A549 (cell line): Measurements from ENCODE around the gene ORC3. TPM values are rescaled to one million over a fixed set of nuclear protein-coding genes. Genes with fewer than 3 reads are reported as not detected.
A peak's percentile ranks its signal among the peaks of the same experiment; 100 is the strongest.
"Not testable (repeated sequence)": the region's sequence is repeated elsewhere in the genome, so short reads cannot be mapped to it uniquely, and the experiment has no call there.

ENCODE experiments used
- ATAC-seq, 2 experiments: fragments of 200-7000 bp in 1 of 2; fragments of >200 bp in 1 of 2; cut with Nextera tagmentation in 1 of 2; cut with Tn5 transposase in 1 of 2; 3 replicates each; pipeline versions ENCODE4 v1.8.0 to v1.9.1; 2018 to 2020; ENCODE audit warnings: mild to moderate bottlenecking in 1 of 2, moderate library complexity in 1 of 2
- CTCF ChIA-PET: fragments of 300-600 bp; sonication (Branson Sonifier 250); formaldehyde crosslinking; extraction: SDS; loops from one replicate; lab custom pipeline; 2021; ENCODE audit warnings: antibody characterized with exemption, inconsistent platforms; lab: Yijun Ruan, JAX
- POLR2A ChIA-PET: fragments of 350-600 bp; formaldehyde crosslinking; extraction: SDS; loops from one replicate; lab custom pipeline; 2021; ENCODE audit warnings: antibody characterized with exemption, inconsistent platforms; lab: Yijun Ruan, JAX
- DNase-seq, 2 experiments: peaks; one replicate each; pipeline versions ENCODE4 v3.0.0 to v3.0.0-alpha.2; 2011 to 2016; ENCODE audit warnings: low read depth in 1 of 2, low spot score in 1 of 2
- FAIRE-seq: peaks from 2 replicates; lab custom pipeline; 2011; peaks lifted over from hg19 to GRCh38; lab: Jason Lieb, UNC
- H3K27ac ChIP-seq, 2 experiments: fragments of >200 bp; sonication (Bioruptor Twin); formaldehyde crosslinking; 3 replicates each; pipeline ENCODE4 v1.5.1; 2016 to 2017
- H3K4me1 ChIP-seq: fragments of >200 bp; sonication (Bioruptor Twin); formaldehyde crosslinking; 3 replicates; pipeline ENCODE4 v1.6.1; 2016
- H3K4me2 ChIP-seq: fragments of >200 bp; sonication (Bioruptor Twin); formaldehyde crosslinking; 3 replicates; pipeline ENCODE4 v1.6.1; 2016
- H3K4me3 ChIP-seq: fragments of >200 bp; sonication (Bioruptor Twin); formaldehyde crosslinking; 3 replicates; pipeline ENCODE4 v1.5.1; 2016
- H3K9me3 ChIP-seq: fragments of >200 bp; sonication (Bioruptor Twin); formaldehyde crosslinking; 3 replicates; pipeline ENCODE4 v1.6.1; 2016
- ATOH8 ChIP-seq: fragments of 250-450 bp; sonication (Bioruptor Pico); IDR thresholded peaks from 2 replicates; pipeline ENCODE4 v1.5.0; 2020; ENCODE audit warnings: low read depth, mild to moderate bottlenecking, moderate library complexity
- CBX8 ChIP-seq: fragments of 200-600 bp; sonication (generic); IDR thresholded peaks from 2 replicates; pipeline ENCODE4 v1.6.1; 2016
- CEBPB ChIP-seq, 2 experiments: fragments of >200 bp in 1 of 2; sonication (Bioruptor Twin) in 1 of 2; formaldehyde crosslinking in 1 of 2; IDR thresholded peaks; 2 replicates each; pipeline ENCODE4 v1.6.1; 2012 to 2016
- CHD2 ChIP-seq: fragments of 150-350 bp; IDR thresholded peaks from 2 replicates; pipeline ENCODE4 v1.6.1; 2014; ENCODE audit warnings: low read length; ENCODE audit not compliant: partially characterized antibody
- CHD4 ChIP-seq: fragments of 200-600 bp; sonication (generic); IDR thresholded peaks from 2 replicates; pipeline ENCODE4 v1.6.1; 2016; ENCODE audit warnings: antibody characterized with exemption, mild to moderate bottlenecking, borderline replicate concordance
- E2F6 ChIP-seq: IDR thresholded peaks from 2 replicates; pipeline ENCODE4 v1.6.1; 2012; ENCODE audit warnings: low read depth, borderline replicate concordance
- EHF ChIP-seq: fragments of 250-450 bp; sonication (Bioruptor Pico); IDR thresholded peaks from 2 replicates; pipeline ENCODE4 v1.5.0; 2020; ENCODE audit warnings: mild to moderate bottlenecking
- ESRRA ChIP-seq: fragments of 150-350 bp; IDR thresholded peaks from 2 replicates; pipeline ENCODE4 v1.6.1; 2014; ENCODE audit warnings: mild to moderate bottlenecking, low read length, borderline replicate concordance
- FOSL2 ChIP-seq, 2 experiments: fragments of 450-650 bp in 1 of 2; fragments of >200 bp in 1 of 2; sonication (Bioruptor Twin) in 1 of 2; formaldehyde crosslinking; IDR thresholded peaks; 2 replicates each; pipeline versions ENCODE4 v1.5.0 to v1.6.1; 2016 to 2020; ENCODE audit warnings: mild to moderate bottlenecking in 1 of 2, moderate library complexity in 1 of 2
- FOXS1 ChIP-seq: fragments of 250-450 bp; sonication (Bioruptor Pico); IDR thresholded peaks from 2 replicates; pipeline ENCODE4 v1.5.0; 2020; ENCODE audit warnings: mild to moderate bottlenecking, moderate library complexity
- JUN ChIP-seq, 2 experiments: fragments of >200 bp; sonication (Bioruptor Twin); formaldehyde crosslinking; IDR thresholded peaks; 2 replicates in 1 of 2; 3 replicates in 1 of 2; pipeline ENCODE4 v1.6.1; 2016 to 2017
- JUNB ChIP-seq: fragments of >200 bp; sonication (Bioruptor Twin); formaldehyde crosslinking; IDR thresholded peaks from 2 replicates; pipeline ENCODE4 v1.6.1; 2016
- MAFK ChIP-seq: fragments of 450-650 bp; IDR thresholded peaks from 2 replicates; pipeline ENCODE4 v1.6.1; 2014; ENCODE audit not compliant: partially characterized antibody
- MAX ChIP-seq: IDR thresholded peaks from 2 replicates; pipeline ENCODE4 v1.6.1; 2012
- MAZ ChIP-seq: fragments of 150-350 bp; IDR thresholded peaks from 2 replicates; pipeline ENCODE4 v1.6.1; 2014; ENCODE audit warnings: antibody characterized with exemption, low read depth, low read length, borderline replicate concordance
- NPAS2 ChIP-seq: fragments of 250-450 bp; sonication (Bioruptor Pico); IDR thresholded peaks from 2 replicates; pipeline ENCODE4 v1.8.0; 2022; ENCODE audit warnings: mild to moderate bottlenecking, moderate library complexity, borderline replicate concordance
- PBX3 ChIP-seq: IDR thresholded peaks from 2 replicates; pipeline ENCODE4 v1.6.1; 2012
- PHF8 ChIP-seq: fragments of 200-600 bp; sonication (generic); IDR thresholded peaks from 2 replicates; pipeline ENCODE4 v1.6.1; 2016; ENCODE audit warnings: low read depth, mild to moderate bottlenecking, antibody characterized with exemption, moderate library complexity, borderline replicate concordance
- POLR2A ChIP-seq: IDR thresholded peaks from 2 replicates; pipeline ENCODE4 v1.6.1; 2012; ENCODE audit warnings: mild to moderate bottlenecking, low read length
- RAD21 ChIP-seq, 2 experiments: fragments of >200 bp in 1 of 2; sonication (Bioruptor Twin) in 1 of 2; formaldehyde crosslinking in 1 of 2; IDR thresholded peaks in 1 of 2; conservative IDR thresholded peaks in 1 of 2; 2 replicates in 1 of 2; 3 replicates in 1 of 2; pipeline ENCODE4 v1.6.1; 2012 to 2018; ENCODE audit warnings: inconsistent platforms in 1 of 2
- SMC3 ChIP-seq: fragments of >200 bp; sonication (Bioruptor Twin); formaldehyde crosslinking; IDR thresholded peaks from 3 replicates; pipeline ENCODE4 v1.6.1; 2018; ENCODE audit warnings: inconsistent platforms
- ZFP36 ChIP-seq: fragments of 450-650 bp; IDR thresholded peaks from 2 replicates; pipeline ENCODE4 v1.6.1; 2014; ENCODE audit warnings: borderline replicate concordance; ENCODE audit not compliant: partially characterized antibody
- ZNF302 ChIP-seq: fragments of 250-450 bp; sonication (Bioruptor Pico); IDR thresholded peaks from 2 replicates; pipeline ENCODE4 v1.9.0; 2021; ENCODE audit warnings: inconsistent platforms, mild to moderate bottlenecking, moderate library complexity
- ZSCAN20 ChIP-seq: fragments of 250-450 bp; sonication (Bioruptor Pico); IDR thresholded peaks from 2 replicates; pipeline ENCODE4 v1.8.0; 2022; ENCODE audit warnings: mild to moderate bottlenecking, moderate library complexity
- WGBS: methylation state at CpG from one replicate; pipeline ENCODE4 v1.1.6; 2017; ENCODE audit errors: missing lambda C conversion rate; 5-methylcytosine and 5-hydroxymethylcytosine counted together
- polyA plus RNA-seq, 4 experiments: library from polyadenylated mRNA; depleted of rRNA in 3 of 4; stranded (reverse); fragments of >200 nt; fragmentation: RNase III in 1 of 4; extraction: RNeasy Plus Mini Kit Qiagen cat#74134 plus additional on column Dnase treatment in 1 of 4; gene quantifications; 2 replicates in 3 of 4; 3 replicates in 1 of 4; pipeline ENCODE4 v1.2.3, GENCODE V29; 2011 to 2017

ORC3 gene
- polyA plus RNA-seq, 2 of the 4 experiments (the other 2 are of a cell fraction) = 25.5 to 50.1 TPM

GRCh38 chr6:87701676-87702588 is 112.0 kb downstream of the ORC3 start, which contains the start of gene AKIRIN2 (continued):
- TF ChIP-seq CHD4 (no peak), POLR2A (peak; percentile 78), PHF8 (peak; percentile 54; the same call in 1 of the 2 replicates), MAZ (no peak)
- TF ChIP-seq, all 56 proteins: peak for 6

GRCh38 chr6:87702589-87702945 is 112.6 kb downstream of the ORC3 start:
- CTCF ChIA-PET = interaction anchor here (1.8 kb wide), 1 partner anchor 130 kb away, joined by 8 read pairs; no protein-coding TSS in a partner anchor
- WGBS = 5% methylated on average over 7 of the region's 7 CpGs
- no peaks in the 10 kb centered on the region for H3K9me3 ChIP-seq
- POLR2A ChIA-PET = interaction anchor here (0.8 to 2.0 kb wide), 7 partner anchors 12 to 113 kb away, joined by 3 to 14 read pairs (median 6); partner anchors contain the start of genes ORC3 and RARS2
- TF ChIP-seq ZNF302 (no peak), ZSCAN20 (CRISPR knock-in tag) (no peak), CHD2 (no peak), NPAS2 (CRISPR knock-in tag) (no peak), CHD4 (no peak), CEBPB (IDR thresholded peaks at IDR 0.05) (0 out of 4 replicates have a peak, but pooled peaks of 1 of the 2 experiments have one; percentile 17), E2F6 (no peak)
- peak in 1 of 2 experiments; percentile 17; a peak in 3 of 6 replicates for ATAC-seq
- no peak for FAIRE-seq
- peaks cover 53% of the 10 kb centered on the region for H3K4me1 ChIP-seq
- H3K4me3 ChIP-seq = peak overlapping the region; percentile 80
- H3K27ac ChIP-seq = peak overlapping the region; percentile 83 to 86
- peak in 1 of 2 experiments; percentile 46 for DNase-seq
- H3K4me2 ChIP-seq = peak overlapping the region; percentile 82

- POLR2A ChIA-PET = interaction anchor here (1.1 to 2.0 kb wide), 6 partner anchors 12 to 87 kb away, joined by 4 to 14 read pairs (median 6); no protein-coding TSS in a partner anchor
- Histone ChIP-seq H3K27ac (peak overlapping the region; percentile 83 to 86), H3K4me3 (peak overlapping the region; percentile 80), H3K4me1 (peaks cover 48% of the 10 kb centered on the region), H3K4me2 (peak overlapping the region; percentile 82)
- CTCF ChIA-PET, FAIRE-seq, H3K9me3 ChIP-seq, ATAC-seq, DNase-seq: not testable (repeated sequence)
- 71% methylated on average over 19 of the region's 19 CpGs for WGBS
Measured at GRCh38 chr6:87703039-87703438, 113.1 kb downstream of the ORC3 start.

- H3K4me1 ChIP-seq = peaks cover 45% of the 10 kb centered on the region
- H3K9me3 ChIP-seq = no peaks in the 10 kb centered on the region
- H3K4me2 ChIP-seq = peak overlapping the region; percentile 69
- CTCF ChIA-PET = interaction anchor here (0.8 to 1.4 kb wide), 2 partner anchors 18 to 23 kb away, joined by 3 to 5 read pairs; no protein-coding TSS in a partner anchor
- FAIRE-seq = no peak
- peak; percentile 55 to 58 for ATAC-seq
- DNase-seq = peak; percentile 41 to 81
- POLR2A ChIA-PET = no interaction called here
- H3K27ac ChIP-seq = peak overlapping the region; percentile 82 to 92
- no peak overlapping the region for H3K4me3 ChIP-seq
- WGBS = 1% methylated on average over 4 of the region's 4 CpGs
- TF ChIP-seq ZFP36 (peak; percentile 36), JUN (IDR thresholded peaks at IDR 0.05) (peak in 1 of 2 experiments; percentile 36; a peak in 1 of 5 replicates), SMC3 (no peak), MAX (0 out of 2 replicates have a peak, but pooled peaks have one; percentile 53), FOXS1 (CRISPR knock-in tag) (no peak), CBX8 (no peak), ATOH8 (CRISPR knock-in tag) (no peak), CEBPB (IDR thresholded peaks at IDR 0.05) (peak in 1 of 2 experiments; percentile 59; a peak in 2 of 4 replicates), ESRRA (no peak), JUNB (no peak), PBX3 (no peak), MAFK (peak; percentile 64), PHF8 (no peak), RAD21 (conservative IDR thresholded peaks at IDR 0.05 in 1 of 2, IDR thresholded peaks at IDR 0.05 in 1 of 2) (0 out of 5 replicates have a peak, but pooled peaks of 1 of the 2 experiments have one; percentile 19), FOSL2 (IDR thresholded peaks at IDR 0.05) (0 out of 2 replicates have a peak, but pooled peaks have one; percentile 20), FOSL2 (CRISPR knock-in tag; IDR thresholded peaks at IDR 0.05) (peak; percentile 51), EHF (no peak), CHD4 (no peak)
Measured at GRCh38 chr6:87705070-87705691, 115.2 kb downstream of the ORC3 start.
